ENCODE data around the gene NUP210.

GRCh38 chr3:13266651-13267362 lies 153.3 kb downstream of the NUP210 start:
- no peak for TF ChIP-seq POLR2AphosphoS5 (IDR thresholded peaks at IDR 0.05; ENCODE audit: low read depth, low read length)
- no peak for TF ChIP-seq REST (IDR thresholded peaks at IDR 0.05; ENCODE audit: insufficient read depth in 1 of 2, low read depth in 2 of 2, low read length in 2 of 2)
- no peak for TF ChIP-seq SIN3A (IDR thresholded peaks at IDR 0.05; ENCODE audit: borderline replicate concordance, insufficient read depth, low read length)
- no peak for TF ChIP-seq TAF1 (IDR thresholded peaks at IDR 0.05; ENCODE audit: borderline replicate concordance, insufficient read depth, low read length)
- no peak for TF ChIP-seq FOXP2 (optimal IDR thresholded peaks at IDR 0.05; ENCODE audit: borderline replicate concordance, extremely low read depth, extremely low read length, insufficient read depth)

All from PFSK-1 (cell line).